Natural killer cell (primary cell): ENCODE results near the gene MLLT1. TPM values are rescaled to one million over a fixed set of nuclear protein-coding genes. Genes with fewer than 3 reads are reported as not detected.

Experiments used
- ATAC-seq, 3 donors: fragments of 150-1000 bp in 2 of 3; fragments of 200-7000 bp in 1 of 3; cut with Tn5 transposase; 1 replicate in 1 of 3; 2 replicates in 2 of 3; pipeline ENCODE4 v1.10.0; 2021; ENCODE audit warnings: mild to moderate bottlenecking in 2 of 3, moderate library complexity in 2 of 3
- DNase-seq, 2 donors: peaks; one replicate each; pipeline versions ENCODE4 v3.0.0 to v3.0.0-alpha.2; 2013 to 2021; ENCODE audit warnings: mixed read lengths in 1 of 2
- H3K27ac ChIP-seq: one replicate; pipeline ENCODE4 v1.5.1; 2013; ENCODE audit warnings: mild to moderate bottlenecking, low read length
- H3K27me3 ChIP-seq: one replicate; pipeline ENCODE4 v1.6.1; 2013; ENCODE audit warnings: low read length; ENCODE audit not compliant: control insufficient read depth, insufficient read depth
- H3K36me3 ChIP-seq: one replicate; pipeline ENCODE4 v1.6.1; 2013; ENCODE audit warnings: low read length; ENCODE audit not compliant: control insufficient read depth, insufficient read depth
- H3K4me1 ChIP-seq: one replicate; pipeline ENCODE4 v1.6.1; 2013; ENCODE audit warnings: low read length; ENCODE audit not compliant: control insufficient read depth, insufficient read depth
- H3K4me3 ChIP-seq: one replicate; pipeline ENCODE4 v1.5.1; 2013; ENCODE audit warnings: low read length
- H3K9me3 ChIP-seq: one replicate; pipeline ENCODE4 v1.6.1; 2013; ENCODE audit warnings: low read length; ENCODE audit not compliant: control insufficient read depth, insufficient read depth
- H3K27ac Mint-ChIP-seq, 2 donors: one replicate each; pipeline ENCODE4 v1.8.0; 2022; ENCODE audit warnings: mild to moderate bottlenecking in 2 of 2, mixed read lengths in 2 of 2, moderate library complexity in 1 of 2
- H3K27me3 Mint-ChIP-seq, 2 donors: one replicate each; pipeline ENCODE4 v1.8.0; 2022; ENCODE audit warnings: low read depth in 2 of 2, mixed read lengths in 2 of 2
- H3K36me3 Mint-ChIP-seq: one replicate; pipeline ENCODE4 v1.8.0; 2022; ENCODE audit warnings: mixed read lengths
- H3K4me1 Mint-ChIP-seq, 2 donors: one replicate each; pipeline ENCODE4 v1.8.0; 2022; ENCODE audit warnings: mixed read lengths in 2 of 2
- H3K4me3 Mint-ChIP-seq: one replicate; pipeline ENCODE4 v1.8.0; 2022; ENCODE audit warnings: mild to moderate bottlenecking, moderate library complexity, mixed read lengths
- H3K9me3 Mint-ChIP-seq, 2 donors: one replicate each; pipeline ENCODE4 v1.8.0; 2022; ENCODE audit warnings: mixed read lengths in 2 of 2
- CTCF ChIP-seq: fragments of 200-600 bp; IDR thresholded peaks from one replicate; pipeline ENCODE4 v1.8.0; 2022; ENCODE audit warnings: antibody characterized with exemption
- WGBS: methylation state at CpG from one replicate; pipeline ENCODE4 v1.1.7; 2013; ENCODE audit warnings: missing lambda C conversion rate; ENCODE audit not compliant: insufficient coverage; 5-methylcytosine and 5-hydroxymethylcytosine counted together
- intact Hi-C: fragments of 100-400 bp; cut with micrococcal nuclease; formaldehyde crosslinking; loops from one replicate; pipeline ENCODE4 v1.14.2; 2022
- total RNA-seq, 4 donors: library from RNA; stranded (reverse); fragments of 120-200 nt in 1 of 4; gene quantifications; one replicate each; pipeline versions ENCODE4 v1.2.3 to v1.2.4, GENCODE V29; 2013 to 2022

Gene MLLT1
- total RNA-seq, 3 donors from 2014 or later (not counting 1 experiment from before 2014, with no cell fraction given), result 30.2 to 43.8 (median 36.6) TPM

- Histone ChIP-seq H3K27me3 (no peaks in the 10 kb centered on the region), H3K36me3 (peaks cover 15% of the 10 kb centered on the region), H3K4me3 (no peak overlapping the region), H3K9me3 (no peaks in the 10 kb centered on the region), H3K27ac (no peak overlapping the region), H3K4me1 (peaks cover 11% of the 10 kb centered on the region)
- H3K36me3 Mint-ChIP-seq, result no peaks in the 10 kb centered on the region
- no peaks in the 10 kb centered on the region for H3K9me3 Mint-ChIP-seq
- H3K4me1 Mint-ChIP-seq, result peaks cover 21 to 38% of the 10 kb centered on the region in 2 donors
- 93% methylated on average over 33 of the region's 33 CpGs for WGBS
- no peak overlapping the region for H3K27ac Mint-ChIP-seq
- TF ChIP-seq CTCF, result no peak
- intact Hi-C loops, result no loop called here
- ATAC-seq, result no peak
- no peaks in the 10 kb centered on the region for H3K27me3 Mint-ChIP-seq
- H3K4me3 Mint-ChIP-seq, result no peak overlapping the region
- no peak for DNase-seq
Measured at GRCh38 chr19:6228551-6229215, 51.1 kb downstream of the MLLT1 start.

GRCh38 chr19:6227936-6228325, 51.8 kb downstream of the MLLT1 start:
- no peaks in the 10 kb centered on the region for H3K27me3 ChIP-seq
- Mint-ChIP-seq H3K9me3 (no peaks in the 10 kb centered on the region), H3K4me1 (peaks cover 21 to 41% of the 10 kb centered on the region in 2 donors), H3K27me3 (no peaks in the 10 kb centered on the region), H3K4me3 (no peak overlapping the region), H3K27ac (no peak overlapping the region), H3K36me3 (no peaks in the 10 kb centered on the region)
- H3K4me3 ChIP-seq, result no peak overlapping the region
- no peak for TF ChIP-seq CTCF
- H3K27ac ChIP-seq, result no peak overlapping the region
- H3K36me3 ChIP-seq, result peaks cover 15% of the 10 kb centered on the region
- intact Hi-C loops, result no loop called here
- H3K4me1 ChIP-seq, result peaks cover 9% of the 10 kb centered on the region
- no peak for ATAC-seq
- DNase-seq, result no peak
- 91% methylated on average over 12 of the region's 12 CpGs for WGBS
- H3K9me3 ChIP-seq, result no peaks in the 10 kb centered on the region

GRCh38 chr19:6227156-6227935, 52.4 kb downstream of the MLLT1 start:
- no peaks in the 10 kb centered on the region for H3K27me3 ChIP-seq
- intact Hi-C loops, result no loop called here
- H3K4me3 ChIP-seq, result no peak overlapping the region
- Mint-ChIP-seq H3K4me1 (peaks cover 16 to 35% of the 10 kb centered on the region in 2 donors), H3K36me3 (no peaks in the 10 kb centered on the region), H3K27ac (no peak overlapping the region), H3K9me3 (no peaks in the 10 kb centered on the region), H3K4me3 (no peak overlapping the region), H3K27me3 (no peaks in the 10 kb centered on the region)
- peaks cover 9% of the 10 kb centered on the region for H3K4me1 ChIP-seq
- DNase-seq (no peak), ATAC-seq (no peak)
- no peaks in the 10 kb centered on the region for H3K9me3 ChIP-seq
- peaks cover 17% of the 10 kb centered on the region for H3K36me3 ChIP-seq
- no peak for TF ChIP-seq CTCF
- H3K27ac ChIP-seq, result no peak overlapping the region
- WGBS, result 94% methylated on average over 33 of the region's 33 CpGs
